K562 (cell line): ENCODE results near the gene SDHAF4. TPM values are rescaled to one million over a fixed set of nuclear protein-coding genes. Genes with fewer than 3 reads are reported as not detected.
A peak's percentile ranks its signal among the peaks of the same experiment; 100 is the strongest.

Experiments used
- ATAC-seq: fragments of 200-7000 bp; cut with Tn5 transposase; 3 replicates; pipeline ENCODE4 v1.9.1; 2020; ENCODE audit warnings: moderate library complexity
- Bru-seq: library from RNA; stranded (reverse); fragments of 400-500 nt; gene quantifications from one replicate; lab custom pipeline; 2021; lab: Mats Ljungman, UMichigan
- BruChase-seq, 2 experiments: library from RNA; stranded (reverse); fragments of 400-500 nt; gene quantifications; one replicate each; lab custom pipeline; 2021; lab: Mats Ljungman, UMichigan
- BruUV-seq: library from RNA; stranded (reverse); fragments of 400-500 nt; replicated peaks from 2 replicates; lab custom pipeline; 2021; lab: Mats Ljungman, UMichigan
- CTCF ChIA-PET: fragments of 300-600 bp; formaldehyde crosslinking; extraction: SDS; loops from one replicate; lab custom pipeline; 2021; ENCODE audit warnings: low intra/inter-chr PET ratio; lab: Yijun Ruan, JAX
- POLR2A ChIA-PET: fragments of 300-600, 350-650 bp; sonication (Branson Sonifier 250); formaldehyde crosslinking; extraction: SDS; loops from one replicate; lab custom pipeline; 2021; ENCODE audit warnings: antibody characterized with exemption, inconsistent platforms; lab: Yijun Ruan, JAX
- DNase-seq, 4 experiments: peaks; one replicate each; pipeline versions ENCODE4 v3.0.0 to v3.0.0-alpha.2; 2011 to 2018; ENCODE audit warnings: low spot score in 3 of 4, mixed read lengths in 3 of 4; ENCODE audit errors: extremely low read depth in 1 of 4
- FAIRE-seq: peaks from 2 replicates; lab custom pipeline; 2011; peaks lifted over from hg19 to GRCh38; lab: Jason Lieb, UNC
- H2AFZ ChIP-seq: 2 replicates; pipeline ENCODE4 v1.6.0; 2011; ENCODE audit warnings: low read depth, low read length, control low read depth, inconsistent platforms
- H3K27ac ChIP-seq: fragments of 200-600 bp; 3 replicates; pipeline ENCODE4 v1.8.0; 2011; ENCODE audit warnings: low read depth, mild to moderate bottlenecking, control low read depth, inconsistent platforms, low read length, moderate library complexity, mixed read lengths; ENCODE audit errors: extremely low read depth
- H3K27me3 ChIP-seq, 2 experiments: fragments of 300-600 bp in 1 of 2; 2 replicates in 1 of 2; 3 replicates in 1 of 2; pipeline versions ENCODE4 v1.6.0 to v1.8.0; 2011; ENCODE audit warnings: inconsistent platforms in 2 of 2, low read length in 2 of 2, mild to moderate bottlenecking in 1 of 2, mixed read lengths in 1 of 2, moderate library complexity in 1 of 2; ENCODE audit not compliant: control insufficient read depth in 2 of 2, insufficient read depth in 2 of 2
- H3K36me3 ChIP-seq: fragments of 300-600 bp; 3 replicates; pipeline ENCODE4 v1.8.0; 2011; ENCODE audit warnings: mild to moderate bottlenecking, low read length, inconsistent platforms; ENCODE audit not compliant: control insufficient read depth, insufficient read depth
- H3K4me1 ChIP-seq, 2 experiments: fragments of 200-600 bp in 1 of 2; replicated peaks in 1 of 2; 2 replicates in 1 of 2; 3 replicates in 1 of 2; pipeline versions ENCODE4 v1.5.1 to v1.8.0; 2011; ENCODE audit warnings: inconsistent platforms in 2 of 2, low read length in 2 of 2, mild to moderate bottlenecking in 1 of 2, mixed read lengths in 1 of 2, moderate library complexity in 1 of 2; ENCODE audit not compliant: control insufficient read depth in 2 of 2, insufficient read depth in 2 of 2
- H3K4me2 ChIP-seq: 2 replicates; pipeline ENCODE4 v1.6.1; 2011; ENCODE audit warnings: low read length, control low read depth, inconsistent platforms, mixed read lengths; ENCODE audit not compliant: insufficient read depth
- H3K4me3 ChIP-seq: fragments of 200-600 bp; sonication (generic), shearing (Covaris generic); 2 replicates; pipeline ENCODE4 v1.5.1; 2016; ENCODE audit warnings: control low read depth, inconsistent platforms
- H3K79me2 ChIP-seq: fragments of 200-600 bp; 3 replicates; pipeline ENCODE4 v1.8.0; 2011; ENCODE audit warnings: low read length, inconsistent platforms; ENCODE audit not compliant: control insufficient read depth, insufficient read depth
- H3K9ac ChIP-seq, 2 experiments: 2 replicates each; pipeline versions ENCODE4 v1.6.0 to v1.6.1; 2011; ENCODE audit warnings: low read depth in 2 of 2, low read length in 2 of 2, control low read depth in 1 of 2, inconsistent platforms in 1 of 2, mild to moderate bottlenecking in 1 of 2, mixed read lengths in 1 of 2; ENCODE audit not compliant: insufficient read depth in 1 of 2
- H3K9me1 ChIP-seq: one replicate; pipeline ENCODE4 v1.6.0; 2011; ENCODE audit warnings: inconsistent platforms, mild to moderate bottlenecking, low read length, moderate library complexity; ENCODE audit not compliant: control insufficient read depth, insufficient read depth
- H3K9me3 ChIP-seq: replicated peaks from 2 replicates; pipeline ENCODE4 v1.5.1; 2011; ENCODE audit warnings: low read depth, low read length, inconsistent platforms; ENCODE audit not compliant: control insufficient read depth, insufficient read depth
- H4K20me1 ChIP-seq: replicated peaks from 2 replicates; pipeline ENCODE4 v1.6.1; 2011; ENCODE audit warnings: low read length, inconsistent platforms, mixed read lengths; ENCODE audit not compliant: control insufficient read depth, insufficient read depth
- CBFB ChIP-seq: sonication (generic); formaldehyde crosslinking; IDR thresholded peaks from 2 replicates; pipeline ENCODE4 v1.4.0; 2020; ENCODE audit warnings: mild to moderate bottlenecking, missing genetic modification reagents
- COPS2 ChIP-seq: fragments of 450-650 bp; conservative IDR thresholded peaks from 2 replicates; pipeline ENCODE4 v1.6.1; 2016; ENCODE audit warnings: mild to moderate bottlenecking, moderate library complexity
- CXXC5 ChIP-seq: fragments of 250-450 bp; sonication (Bioruptor Pico); IDR thresholded peaks from 2 replicates; pipeline ENCODE4 v1.8.0; 2022; ENCODE audit warnings: inconsistent platforms, mild to moderate bottlenecking, moderate library complexity
- EHMT2 ChIP-seq: fragments of 450-650 bp; IDR thresholded peaks from 2 replicates; pipeline ENCODE4 v1.6.1; 2018; ENCODE audit warnings: antibody characterized with exemption
- ESRRB ChIP-seq: fragments of 250-450 bp; sonication (Bioruptor Pico); IDR thresholded peaks from 2 replicates; pipeline ENCODE4 v1.5.0; 2020; ENCODE audit warnings: mild to moderate bottlenecking, moderate library complexity, borderline replicate concordance
- EWSR1 ChIP-seq: fragments of 450-650 bp; IDR thresholded peaks from 2 replicates; pipeline ENCODE4 v1.6.1; 2018; ENCODE audit warnings: borderline replicate concordance, mild to moderate bottlenecking, low read depth, moderate library complexity; ENCODE audit not compliant: partially characterized antibody
- TFE3 ChIP-seq: fragments of 450-650 bp; formaldehyde crosslinking; IDR thresholded peaks from 2 replicates; pipeline ENCODE4 v1.4.0; 2020; ENCODE audit warnings: mild to moderate bottlenecking, mixed read lengths
- TSHZ1 ChIP-seq: fragments of 250-450 bp; sonication (Bioruptor Pico); IDR thresholded peaks from 2 replicates; pipeline ENCODE4 v1.4.0; 2020; ENCODE audit warnings: mild to moderate bottlenecking, moderate library complexity
- ZBED1 ChIP-seq: IDR thresholded peaks from 2 replicates; pipeline ENCODE4 v1.6.1; 2014
- ZNF143 ChIP-seq: sonication (generic); formaldehyde crosslinking; IDR thresholded peaks from 2 replicates; pipeline ENCODE4 v1.9.0; 2022; ENCODE audit warnings: mild to moderate bottlenecking, missing genetic modification reagents
- ZNF146 ChIP-seq: IDR thresholded peaks from one replicate; pipeline ENCODE4 v1.6.1; 2018; ENCODE audit warnings: missing compliant biosample characterization; ENCODE audit not compliant: unreplicated experiment
- ZNF311 ChIP-seq: fragments of 250-450 bp; sonication (Bioruptor Pico); IDR thresholded peaks from 2 replicates; pipeline ENCODE4 v1.4.0; 2020; ENCODE audit warnings: mild to moderate bottlenecking, moderate library complexity
- ZNF778 ChIP-seq: fragments of 450-650 bp; formaldehyde crosslinking; IDR thresholded peaks from 2 replicates; pipeline ENCODE4 v1.4.0; 2020; ENCODE audit warnings: mild to moderate bottlenecking, moderate library complexity
- WGBS: fragments of 100-300 bp; shearing (Covaris generic); methylation state at CpG from one replicate; pipeline ENCODE4 v1.1.6; 2016; ENCODE audit warnings: low coverage, mixed read lengths; ENCODE audit not compliant: insufficient coverage; ENCODE audit errors: missing lambda C conversion rate; 5-methylcytosine and 5-hydroxymethylcytosine counted together
- in situ Hi-C: fragments of 300-500 bp; cut with MboI; formaldehyde crosslinking; loops from 4 replicates; pipeline ENCODE4 v1.15.0; 2018; ENCODE audit warnings: inconsistent platforms, mixed read lengths
- intact Hi-C: fragments of 100-400 bp; cut with micrococcal nuclease; formaldehyde crosslinking; loops from 2 replicates; pipeline ENCODE4 v1.14.2; 2022
- long read RNA-seq, 3 experiments: library from polyadenylated mRNA in 2 of 3; library from RNA in 1 of 3; unstranded in 2 of 3; stranded (forward) in 1 of 3; transcript quantifications; one replicate each; pipeline ENCODE4 v2.0.0, GENCODE V29; 2019 to 2022
- polyA minus RNA-seq, 3 experiments: library from RNA; depleted of rRNA, polyadenylated mRNA; stranded (reverse); fragments of >200 nt; gene quantifications; 2 replicates each; pipeline ENCODE4 v1.2.3, GENCODE V29; 2011
- polyA plus RNA-seq, 8 experiments: library from polyadenylated mRNA; depleted of rRNA in 4 of 8; stranded (reverse) in 5 of 8; unstranded in 3 of 8; fragments of >200 nt; fragmentation: Nextera tagmentation in 2 of 8; fragmentation: Illumina TruSeq in 1 of 8; extraction: Ambion mirVana in 2 of 8; extraction: Trizol in 1 of 8; gene quantifications; 2 replicates each; pipeline versions ENCODE4 v1.2.1 to v1.2.3, GENCODE V29; 2011 to 2014; ENCODE audit warnings: inconsistent platforms in 1 of 8, missing spikeins in 1 of 8
- total RNA-seq, 7 experiments: library from RNA; depleted of rRNA in 6 of 7; stranded (reverse); fragments of >200 nt in 6 of 7; fragmentation: Illumina TruSeq in 2 of 7; extraction: Trizol in 2 of 7; gene quantifications; 2 replicates each; pipeline versions ENCODE4 v1.2.1 to v1.2.3, GENCODE V29; 2011 to 2021; ENCODE audit warnings: low replicate concordance in 1 of 7

SDHAF4 gene
- 14.5 and 38.4 TPM in 2 replicates for total RNA-seq (2011; cell fraction: chromatin; rRNA removed; ENCODE audit: low replicate concordance)
- total RNA-seq (2011; cell fraction: nucleolus; rRNA removed), result 9.9 and 14.7 TPM in 2 replicates
- total RNA-seq (2011; cell fraction: nucleoplasm; rRNA removed), result 20.9 and 38.2 TPM in 2 replicates
- 3.5 and 6.5 TPM in 2 replicates for total RNA-seq (2014; rRNA removed)
- 7.5 and 9.2 TPM in 2 replicates for total RNA-seq (2014; rRNA removed; fragmentation: Illumina TruSeq; extraction: Trizol)
- 7.6 and 8.0 TPM in 2 replicates for total RNA-seq (2015; rRNA removed; fragmentation: Illumina TruSeq; extraction: Trizol)
- total RNA-seq (2021), result 6.2 and 6.5 TPM in 2 replicates
- polyA plus RNA-seq (2011; rRNA removed), result 12.0 and 15.2 TPM in 2 replicates
- polyA plus RNA-seq (2011; cell fraction: cytosol; rRNA removed), result 2.9 and 6.9 TPM in 2 replicates
- 6.2 and 9.3 TPM in 2 replicates for polyA plus RNA-seq (2011; cell fraction: nucleus; rRNA removed)
- 9.0 and 13.4 TPM in 2 replicates for polyA plus RNA-seq (2012)
- 4.6 and 6.1 TPM in 2 replicates for polyA plus RNA-seq (2014; fragmentation: Illumina TruSeq; extraction: Trizol)
- 1 to 10 TPM; 4.9 to 5.1 TPM for polyA plus RNA-seq (2014; fragmentation: Nextera tagmentation; extraction: Ambion mirVana)
- 10.4 and 14.3 TPM in 2 replicates for polyA plus RNA-seq (2014; rRNA removed)
- polyA minus RNA-seq (2011; rRNA and poly(A)+ RNA removed), result 2.5 and 2.8 TPM in 2 replicates
- 2.2 and 5.5 TPM in 2 replicates for polyA minus RNA-seq (2011; cell fraction: cytosol; rRNA and poly(A)+ RNA removed)
- polyA minus RNA-seq (2011; cell fraction: nucleus; rRNA and poly(A)+ RNA removed), result 6.5 and 12.3 TPM in 2 replicates
- percentile 76 among the genes with signal in this experiment for Bru-seq, nascent RNA
- BruChase-seq, experiment 1, labeled RNA remaining after a 2-hour chase, result percentile 66 among the genes with signal in this experiment
- BruChase-seq, experiment 2, labeled RNA remaining after a 6-hour chase, result percentile 59 among the genes with signal in this experiment
- long read RNA-seq, experiment 1, partial matches to known transcripts, result 0 of 10 reads
- long read RNA-seq, experiment 1, other reads (novel, unspliced or antisense), result 7 of 10 reads
- long read RNA-seq, experiment 2, partial matches to known transcripts, result 0 of 4 reads
- long read RNA-seq, experiment 2, other reads (novel, unspliced or antisense), result 3 of 4 reads
- long read RNA-seq, experiment 3, partial matches to known transcripts, result 0 of 2 reads
- long read RNA-seq, experiment 3, other reads (novel, unspliced or antisense), result 0 of 2 reads

GRCh38 chr6:70566751-70567382, at the start of gene SDHAF4:
TSS of gene SDHAF4 (plus strand) at chr6:70566930. CDS start at chr6:70566941, 11 bp downstream.
- no peaks in the 10 kb centered on the region for H3K9me1 ChIP-seq
- H3K4me3 ChIP-seq, result peak within 1 kb of the TSS; percentile 73
- in situ Hi-C loops (no loop called here), intact Hi-C loops (loop anchor here (10.0 kb wide), 1 partner anchor 172 kb away; no protein-coding TSS in a partner anchor)
- H3K4me1 ChIP-seq, result peaks cover 10 to 15% of the 10 kb centered on the region in 2 experiments; a peak in 3 of 5 replicates
- peaks cover 9% of the 10 kb centered on the region for H3K36me3 ChIP-seq
- H3K27me3 ChIP-seq, result no peaks in the 10 kb centered on the region
- no peaks in the 10 kb centered on the region for H4K20me1 ChIP-seq
- DNase-seq (peak; percentile 96 to 99 (median 98)), ATAC-seq (peak; percentile 99), FAIRE-seq (peak; percentile 90)
- peak within 1 kb of the TSS; percentile 90 for H3K27ac ChIP-seq
- peaks cover 18% of the 10 kb centered on the region for H3K79me2 ChIP-seq
- peak within 1 kb of the TSS; percentile 81 for H3K4me2 ChIP-seq
- ChIA-PET POLR2A (interaction anchor here (0.6 to 2.2 kb wide), 9 partner anchors 9 to 315 kb away, joined by 3 to 8 read pairs (median 4); no protein-coding TSS in a partner anchor), CTCF (no interaction called here)
- WGBS, result 0% methylated on average over 49 of the region's 49 CpGs
- H3K9ac ChIP-seq, result peak within 1 kb of the TSS; percentile 91 to 96
- peak within 1 kb of the TSS; percentile 95 for H2AFZ ChIP-seq
- TSS peak; percentile 62 for BruUV-seq
- peaks cover 8% of the 10 kb centered on the region for H3K9me3 ChIP-seq
- TF ChIP-seq ZNF311 (CRISPR knock-in tag), result no peak
- no peak for TF ChIP-seq ZNF146
- no peak for TF ChIP-seq COPS2
- TF ChIP-seq ESRRB (CRISPR knock-in tag), result no peak
- TF ChIP-seq EWSR1, result no peak
- TF ChIP-seq ZBED1, result no peak
- no peak for TF ChIP-seq ZNF778
- TF ChIP-seq CBFB (CRISPR knock-in tag), result no peak
- no peak for TF ChIP-seq EHMT2
- TF ChIP-seq TFE3 (CRISPR knock-in tag), result no peak
- TF ChIP-seq CXXC5 (CRISPR knock-in tag), result peak; percentile 5; the same call in 1 of the 2 replicates
- TF ChIP-seq TSHZ1, result no peak
- no peak for TF ChIP-seq ZNF143 (CRISPR knock-in tag)
